SU-DHL-6 (cell line): Measurements from ENCODE around the gene MRAP2.

Source experiments
- H2AFZ ChIP-seq: fragments of 200-600 bp; sonication (generic); 2 replicates; pipeline ENCODE4 v1.6.1; 2014; ENCODE audit warnings: low read depth, mild to moderate bottlenecking, moderate library complexity, mixed read lengths, antibody characterized with exemption, low read length; ENCODE audit not compliant: severe bottlenecking
- H3F3A ChIP-seq: fragments of 200-600 bp; shearing (Covaris generic); 2 replicates; pipeline ENCODE4 v1.6.0; 2016; ENCODE audit warnings: antibody characterized with exemption, mild to moderate bottlenecking; ENCODE audit not compliant: insufficient read depth
- H3K27ac ChIP-seq: fragments of 200-600 bp; sonication (generic); 2 replicates; pipeline ENCODE4 v1.5.1; 2016; ENCODE audit warnings: low read depth, mild to moderate bottlenecking, low read length, moderate library complexity, mixed read lengths
- H3K27me3 ChIP-seq: fragments of 200-600 bp; sonication (generic), shearing (Covaris generic); 2 replicates; pipeline ENCODE4 v1.6.0; 2014; ENCODE audit warnings: mild to moderate bottlenecking, low read length
- H3K36me3 ChIP-seq: fragments of 200-600 bp; sonication (generic); 2 replicates; pipeline ENCODE4 v1.6.1; 2014; ENCODE audit warnings: mild to moderate bottlenecking, low read length, mixed read lengths
- H3K4me2 ChIP-seq: fragments of 300-600, 200-600 bp; shearing (Covaris generic), sonication (generic); 2 replicates; pipeline ENCODE4 v1.6.0; 2014; ENCODE audit warnings: low read length, low read depth, mild to moderate bottlenecking; ENCODE audit not compliant: poor library complexity, severe bottlenecking
- H3K4me3 ChIP-seq: fragments of 200-600 bp; sonication (generic); 2 replicates; pipeline ENCODE4 v1.5.1; 2014; ENCODE audit warnings: antibody characterized with exemption, low read length, mild to moderate bottlenecking, mixed read lengths; ENCODE audit not compliant: insufficient read depth, poor library complexity, severe bottlenecking
- H3K79me2 ChIP-seq: fragments of 200-600 bp; sonication (generic); 2 replicates; pipeline ENCODE4 v1.6.1; 2014; ENCODE audit warnings: mild to moderate bottlenecking, low read length, moderate library complexity; ENCODE audit not compliant: insufficient read depth
- H3K9ac ChIP-seq: fragments of 200-600 bp; sonication (generic); 2 replicates; pipeline ENCODE4 v1.7.0; 2014; ENCODE audit warnings: mild to moderate bottlenecking, low read length
- H3K9me2 ChIP-seq: fragments of 200-600 bp; sonication (generic); replicated peaks from 2 replicates; pipeline ENCODE4 v1.6.1; 2014; ENCODE audit warnings: low read length; ENCODE audit not compliant: insufficient read depth
- H3K9me3 ChIP-seq: fragments of 200-600 bp; sonication (generic); 2 replicates; pipeline ENCODE4 v1.6.1; 2014; ENCODE audit warnings: low read length, mixed read lengths; ENCODE audit not compliant: insufficient read depth
- H4K20me1 ChIP-seq: fragments of 200-600 bp; sonication (generic); 2 replicates; pipeline ENCODE4 v1.6.1; 2014; ENCODE audit warnings: low read depth, mild to moderate bottlenecking, antibody characterized with exemption, low read length, moderate library complexity, mixed read lengths
- CTCF ChIP-seq: fragments of 200-600 bp; sonication (generic); IDR thresholded peaks from one replicate; pipeline ENCODE4 v1.5.1; 2017; ENCODE audit warnings: antibody characterized with exemption, mild to moderate bottlenecking, low read length, moderate library complexity; ENCODE audit not compliant: insufficient read depth, poor library complexity, severe bottlenecking
- EZH2phosphoT487 ChIP-seq: fragments of 200-600 bp; sonication (generic), shearing (Covaris generic); conservative IDR thresholded peaks from 2 replicates; pipeline ENCODE4 v1.6.1; 2018; ENCODE audit warnings: mild to moderate bottlenecking, antibody characterized with exemption, low read length, moderate library complexity, mixed read lengths

MRAP2 gene

GRCh38 chr6:84137989-84138575, 104.5 kb downstream of the MRAP2 start:
- H3K4me2 ChIP-seq: no peak overlapping the region
- H3K27me3 ChIP-seq: no peaks in the 10 kb centered on the region
- H3K79me2 ChIP-seq: no peaks in the 10 kb centered on the region
- no peak overlapping the region for H3K27ac ChIP-seq
- no peaks in the 10 kb centered on the region for H3F3A ChIP-seq
- no peaks in the 10 kb centered on the region for H4K20me1 ChIP-seq
- H3K4me3 ChIP-seq: no peak overlapping the region
- no peaks in the 10 kb centered on the region for H3K36me3 ChIP-seq
- H2AFZ ChIP-seq: no peak overlapping the region
- no peaks in the 10 kb centered on the region for H3K9me3 ChIP-seq
- H3K9ac ChIP-seq: no peak overlapping the region
- TF ChIP-seq CTCF: no peak
- no peak for TF ChIP-seq EZH2phosphoT487
- no peaks in the 10 kb centered on the region for H3K9me2 ChIP-seq

GRCh38 chr6:84139311-84139710, 105.7 kb downstream of the MRAP2 start:
- no peak for TF ChIP-seq CTCF
- TF ChIP-seq EZH2phosphoT487: no peak
- no peaks in the 10 kb centered on the region for H3K27me3 ChIP-seq

More at GRCh38 chr6:84139311-84139710, 105.7 kb downstream of the MRAP2 start:
- Histone ChIP-seq H3F3A (no peaks in the 10 kb centered on the region), H3K27ac (no peak overlapping the region), H4K20me1 (no peaks in the 10 kb centered on the region), H3K4me2 (no peak overlapping the region), H3K9me2 (no peaks in the 10 kb centered on the region), H3K36me3 (no peaks in the 10 kb centered on the region), H3K9me3 (no peaks in the 10 kb centered on the region), H3K9ac (no peak overlapping the region), H2AFZ (no peak overlapping the region), H3K4me3 (no peak overlapping the region), H3K79me2 (no peaks in the 10 kb centered on the region)
